Measurements from ENCODE around the gene TAF3. TPM values are rescaled to one million over a fixed set of nuclear protein-coding genes. Genes with fewer than 3 reads are reported as not detected.

The TAF3 gene
- total RNA-seq, 1 donor from 2014 or later = 10.8 TPM

DNA sequence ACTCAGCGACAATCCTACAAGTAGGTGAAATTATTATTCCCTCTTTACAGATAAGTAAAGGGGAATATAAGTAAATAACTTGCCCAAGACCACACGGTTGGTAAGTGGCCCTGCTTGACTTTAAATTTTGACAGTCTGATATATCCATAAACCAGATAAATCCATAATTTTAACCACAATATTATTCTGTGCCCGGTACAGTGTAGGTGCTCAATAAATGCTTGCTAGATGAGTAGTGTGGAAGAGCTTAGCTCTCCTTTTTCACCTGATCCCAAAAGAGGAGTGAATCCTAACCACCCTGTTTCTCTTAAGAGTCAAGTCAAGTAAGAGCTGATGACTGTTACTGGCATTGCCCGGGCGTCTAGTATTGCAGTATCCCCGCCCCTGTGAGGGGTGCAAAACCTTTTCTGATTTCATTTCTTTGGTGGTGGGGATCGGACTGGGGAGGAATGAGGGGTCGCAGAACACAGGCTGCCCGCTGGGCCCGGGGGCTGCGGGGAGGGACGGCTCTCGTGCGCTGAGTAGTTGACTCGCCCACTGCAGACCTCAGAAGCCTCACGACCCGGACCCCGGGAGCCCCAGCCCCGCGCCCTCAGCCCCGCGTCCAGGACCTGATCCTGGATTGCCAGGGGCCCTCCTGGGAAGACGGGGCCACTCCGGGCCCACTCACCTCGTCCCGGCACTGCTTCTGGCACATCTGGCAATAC is 31.0 kb upstream of the TAF3 start:
- ATAC-seq (peak; percentile 29 to 31), DNase-seq (no peak)
- H3K27ac ChIP-seq = peak overlapping the region; percentile 89
- H3K4me1 ChIP-seq = peaks cover 40% of the 10 kb centered on the region
- TF ChIP-seq, protein P1, sequence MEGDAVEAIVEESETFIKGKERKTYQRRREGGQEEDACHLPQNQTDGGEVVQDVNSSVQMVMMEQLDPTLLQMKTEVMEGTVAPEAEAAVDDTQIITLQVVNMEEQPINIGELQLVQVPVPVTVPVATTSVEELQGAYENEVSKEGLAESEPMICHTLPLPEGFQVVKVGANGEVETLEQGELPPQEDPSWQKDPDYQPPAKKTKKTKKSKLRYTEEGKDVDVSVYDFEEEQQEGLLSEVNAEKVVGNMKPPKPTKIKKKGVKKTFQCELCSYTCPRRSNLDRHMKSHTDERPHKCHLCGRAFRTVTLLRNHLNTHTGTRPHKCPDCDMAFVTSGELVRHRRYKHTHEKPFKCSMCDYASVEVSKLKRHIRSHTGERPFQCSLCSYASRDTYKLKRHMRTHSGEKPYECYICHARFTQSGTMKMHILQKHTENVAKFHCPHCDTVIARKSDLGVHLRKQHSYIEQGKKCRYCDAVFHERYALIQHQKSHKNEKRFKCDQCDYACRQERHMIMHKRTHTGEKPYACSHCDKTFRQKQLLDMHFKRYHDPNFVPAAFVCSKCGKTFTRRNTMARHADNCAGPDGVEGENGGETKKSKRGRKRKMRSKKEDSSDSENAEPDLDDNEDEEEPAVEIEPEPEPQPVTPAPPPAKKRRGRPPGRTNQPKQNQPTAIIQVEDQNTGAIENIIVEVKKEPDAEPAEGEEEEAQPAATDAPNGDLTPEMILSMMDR (IDR thresholded peaks at IDR 0.05) = no peak
- H3K36me3 ChIP-seq = peaks cover 6% of the 10 kb centered on the region
- H3K9me3 ChIP-seq = no peaks in the 10 kb centered on the region
- peak overlapping the region; percentile 97 for H3K4me3 ChIP-seq
- no peaks in the 10 kb centered on the region for H3K27me3 ChIP-seq (ENCODE audit: low read depth)
- intact Hi-C loops (cut with DNase I) = no loop called here

DNA sequence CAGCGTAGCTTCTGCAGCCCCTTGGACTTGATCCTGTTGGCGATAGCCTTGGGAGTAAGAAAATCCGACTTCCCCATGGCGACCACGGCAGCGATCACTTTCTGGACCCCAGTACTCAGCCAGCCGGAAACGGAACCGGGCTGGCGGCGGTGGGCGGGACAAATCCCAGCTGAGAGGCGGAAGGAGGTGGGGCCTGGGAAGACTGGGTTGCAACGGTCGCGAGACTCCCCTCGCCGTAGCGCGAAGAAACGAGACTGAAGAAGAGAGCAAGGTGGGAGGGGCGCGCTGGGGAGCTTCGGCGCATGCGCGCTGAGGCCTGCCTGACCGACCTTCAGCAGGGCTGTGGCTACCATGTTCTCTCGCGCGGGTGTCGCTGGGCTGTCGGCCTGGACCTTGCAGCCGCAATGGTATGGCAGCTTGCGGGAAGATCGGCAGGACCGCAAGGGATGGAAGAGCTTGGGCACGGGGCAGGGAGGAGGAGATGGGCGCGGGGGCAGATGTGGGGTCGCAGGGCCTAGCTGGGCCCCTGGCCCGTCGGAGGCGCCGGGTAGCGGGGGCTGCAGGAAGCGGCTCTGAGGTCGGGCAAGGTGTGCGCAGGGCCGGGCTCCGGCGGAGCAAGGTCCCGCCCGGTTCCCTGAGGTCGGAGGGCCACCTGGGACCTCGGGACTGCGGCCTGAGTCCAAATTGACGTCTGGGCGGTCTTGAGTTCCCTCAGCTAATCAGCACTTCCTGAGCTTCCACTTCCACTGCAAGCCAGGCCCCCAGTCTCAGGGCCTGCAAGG is 30.3 kb upstream of the TAF3 start, which contains the start of the genes ATP5F1C and KIN:
TSS of gene ATP5F1C (plus strand) at position 321 of the 782 bp plus-strand sequence. CDS start at position 352, 31 bp downstream.
TSS of gene KIN (minus strand) at position 137 of the 782 bp plus-strand sequence. CDS start at position 77, 60 bp downstream.
- H3K4me3 ChIP-seq = peak within 1 kb of the TSS; percentile 97
- no peaks in the 10 kb centered on the region for H3K27me3 ChIP-seq (ENCODE audit: low read depth)
- DNase-seq (peak; percentile 98), ATAC-seq (peak; percentile 99)
- intact Hi-C loops (cut with DNase I) = no loop called here
- peak within 1 kb of the TSS; percentile 89 for H3K27ac ChIP-seq
- TF ChIP-seq, protein P1 (IDR thresholded peaks at IDR 0.05) = no peak
- no peaks in the 10 kb centered on the region for H3K9me3 ChIP-seq
- H3K4me1 ChIP-seq = peaks cover 47% of the 10 kb centered on the region
- peaks cover 9% of the 10 kb centered on the region for H3K36me3 ChIP-seq

DNA sequence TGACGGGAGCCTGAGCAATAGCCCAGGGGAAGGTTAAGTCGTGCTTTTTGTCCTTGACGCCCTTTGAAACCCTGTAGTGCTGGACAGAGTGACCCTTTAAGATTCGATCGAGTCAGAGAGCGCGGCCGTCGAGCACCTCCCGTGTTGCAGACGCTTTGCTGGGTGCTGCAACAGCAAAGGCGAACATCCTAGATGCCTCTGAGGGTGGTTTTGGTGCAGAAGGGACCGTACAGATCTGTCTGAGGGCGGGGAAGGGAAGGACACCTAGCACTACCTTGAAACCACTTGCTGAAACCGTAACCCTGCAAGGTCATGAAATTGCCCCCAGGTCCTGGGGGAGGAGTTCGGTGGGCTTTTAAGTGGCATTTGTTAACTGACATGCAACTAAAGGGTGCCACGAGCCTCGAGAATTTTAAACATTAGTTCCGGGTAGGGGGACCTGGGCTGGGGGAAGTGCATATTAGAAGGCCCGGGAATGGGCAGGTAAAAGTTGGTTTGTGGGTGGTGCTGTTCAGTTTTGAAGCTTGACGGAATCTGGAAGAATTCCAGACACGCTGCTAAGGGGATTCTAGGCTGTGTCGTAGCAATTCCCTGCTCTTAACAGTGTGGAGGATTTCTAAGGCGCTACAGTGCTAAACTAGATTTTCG is 29.5 kb upstream of the TAF3 start:
- intact Hi-C loops (cut with DNase I) = no loop called here
- Histone ChIP-seq H3K9me3 (no peaks in the 10 kb centered on the region), H3K27me3 (ENCODE audit: low read depth) (no peaks in the 10 kb centered on the region), H3K4me3 (peak overlapping the region; percentile 97), H3K36me3 (peaks cover 11% of the 10 kb centered on the region), H3K4me1 (peaks cover 53% of the 10 kb centered on the region), H3K27ac (peak overlapping the region; percentile 89)
- TF ChIP-seq, protein P1 (IDR thresholded peaks at IDR 0.05) = no peak
- ATAC-seq (peak in 1 of 2 donors; percentile 21), DNase-seq (no peak)

DNA sequence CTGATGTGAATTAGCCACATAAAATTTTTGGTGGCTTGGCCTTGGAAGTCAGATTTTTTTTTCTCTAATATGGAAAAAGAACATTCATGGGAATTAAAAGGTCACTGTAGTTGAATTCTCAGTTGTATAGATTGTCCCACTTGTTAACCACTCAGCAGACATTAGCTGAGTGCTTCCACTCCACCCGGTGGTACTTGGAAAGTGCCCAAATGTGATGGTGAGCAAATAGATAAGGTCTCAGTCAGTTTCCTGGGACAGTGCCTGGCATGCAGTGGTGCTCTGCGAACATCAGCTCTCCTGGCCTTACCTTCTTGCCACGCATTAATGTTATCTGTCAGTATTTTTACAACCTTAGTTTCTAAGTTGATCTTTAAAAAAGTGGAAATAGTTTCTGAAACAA is 28.9 kb upstream of the TAF3 start:
- Histone ChIP-seq H3K4me1 (peaks cover 53% of the 10 kb centered on the region), H3K9me3 (no peaks in the 10 kb centered on the region), H3K4me3 (peak overlapping the region; percentile 97), H3K36me3 (peaks cover 11% of the 10 kb centered on the region), H3K27ac (peak overlapping the region; percentile 89), H3K27me3 (ENCODE audit: low read depth) (no peaks in the 10 kb centered on the region)
- no peak for ATAC-seq
- intact Hi-C loops (cut with DNase I) = no loop called here
- TF ChIP-seq, protein P1 (IDR thresholded peaks at IDR 0.05) = no peak
- DNase-seq = no peak

DNA sequence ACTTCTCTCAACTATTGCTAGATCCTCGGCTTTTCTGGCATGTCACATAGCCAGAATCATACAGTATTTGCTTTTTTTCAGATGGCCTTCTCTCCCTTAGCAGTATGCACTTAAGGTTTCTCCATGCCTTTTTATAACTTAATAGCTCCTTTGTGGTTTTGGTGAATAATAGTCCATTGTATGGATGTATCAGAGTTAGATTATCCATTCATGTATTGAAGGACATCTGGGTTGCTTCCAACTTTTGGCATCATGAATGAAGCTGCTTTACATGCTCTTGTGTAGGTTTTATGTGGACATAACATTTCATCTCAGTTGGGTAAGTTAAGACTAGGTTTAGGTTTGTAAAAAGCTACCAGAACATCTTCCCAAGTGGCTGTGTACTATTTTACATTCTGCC is 25.8 kb upstream of the TAF3 start:
- no peak for ATAC-seq

More for the DNA sequence above, 25.8 kb upstream of the TAF3 start:
- Histone ChIP-seq H3K4me3 (no peak overlapping the region), H3K4me1 (peaks cover 53% of the 10 kb centered on the region), H3K27me3 (ENCODE audit: low read depth) (no peaks in the 10 kb centered on the region), H3K27ac (no peak overlapping the region), H3K9me3 (no peaks in the 10 kb centered on the region), H3K36me3 (peaks cover 20% of the 10 kb centered on the region)
- no peak for DNase-seq
- intact Hi-C loops (cut with DNase I) = no loop called here
- TF ChIP-seq, protein P1 (IDR thresholded peaks at IDR 0.05) = no peak
